H1 (cell line): Measurements from ENCODE around the gene TACC2. TPM values are rescaled to one million over a fixed set of nuclear protein-coding genes. Genes with fewer than 3 reads are reported as not detected.

Experiments used
- BRCA1 ChIP-seq: IDR thresholded peaks from 2 replicates; pipeline ENCODE4 v1.6.1; 2012; ENCODE audit warnings: low read depth, low read length, improper control_type of control experiment
- CEBPB ChIP-seq: IDR thresholded peaks from 2 replicates; pipeline ENCODE4 v1.6.1; 2012; ENCODE audit warnings: low read depth, low read length
- USF2 ChIP-seq: IDR thresholded peaks from 2 replicates; pipeline ENCODE4 v1.6.1; 2011; ENCODE audit warnings: low read length, improper control_type of control experiment
- polyA plus RNA-seq, 7 experiments: library from polyadenylated mRNA; depleted of rRNA in 3 of 7; stranded (reverse) in 5 of 7; unstranded in 2 of 7; fragments of >200 nt in 5 of 7; fragments of 200-250 nt in 2 of 7; gene quantifications; 1 replicate in 5 of 7; 2 replicates in 1 of 7; 4 replicates in 1 of 7; pipeline versions ENCODE4 v1.2.1 to v1.2.3, GENCODE V29; 2011 to 2013; ENCODE audit warnings: missing spikeins in 2 of 7, mixed read lengths in 2 of 7
- total RNA-seq: library from RNA; stranded (reverse); fragmentation: NEBNext Ultra II Directional; extraction: Animal tissue kit (Norgen Biotek cat#: 25700); gene quantifications from 2 replicates; pipeline ENCODE4 v1.2.1, GENCODE V29; 2021

Gene TACC2
- total and polyA plus RNA-seq, 2 of the 8 experiments (the other 6 are each of a cell fraction or from before 2014, with no cell fraction given): 21.2 to 46.6 TPM

GRCh38 chr10:122078326-122078725 is 89.4 kb downstream of the TACC2 start (continued):
- TF ChIP-seq USF2: no peak
- no peak for TF ChIP-seq CEBPB
- TF ChIP-seq BRCA1: no peak
- TF ChIP-seq, all 59 proteins: peak for 0
